Fibroblast of lung (primary cell): ENCODE data around the gene FRAT2. TPM values are rescaled to one million over a fixed set of nuclear protein-coding genes. Genes with fewer than 3 reads are reported as not detected.

Experiments
- DNase-seq, 2 donors: peaks; one replicate each; pipeline versions ENCODE4 v3.0.0 to v3.0.0-alpha.2; 2010; ENCODE audit warnings: low read depth in 2 of 2
- H2AFZ ChIP-seq: 2 replicates; pipeline ENCODE4 v1.5.1; 2012; ENCODE audit warnings: low read length, control low read depth, inconsistent platforms
- H3K27ac ChIP-seq: 2 replicates; pipeline ENCODE4 v1.5.1; 2011; ENCODE audit warnings: low read length, control low read depth; ENCODE audit not compliant: insufficient read depth
- H3K27me3 ChIP-seq: 2 replicates; pipeline ENCODE4 v1.5.1; 2011; ENCODE audit warnings: mild to moderate bottlenecking, low read length; ENCODE audit not compliant: control insufficient read depth, insufficient read depth
- H3K36me3 ChIP-seq: 2 replicates; pipeline ENCODE4 v1.5.1; 2011; ENCODE audit warnings: low read length; ENCODE audit not compliant: control insufficient read depth, insufficient read depth
- H3K4me1 ChIP-seq: 2 replicates; pipeline ENCODE4 v1.5.1; 2011; ENCODE audit warnings: low read length; ENCODE audit not compliant: control insufficient read depth, insufficient read depth; ENCODE audit errors: extremely low read depth
- H3K4me2 ChIP-seq: 2 replicates; pipeline ENCODE4 v1.5.1; 2011; ENCODE audit warnings: low read length, control low read depth; ENCODE audit not compliant: insufficient read depth; ENCODE audit errors: extremely low read depth
- H3K4me3 ChIP-seq, 4 experiments: fragments of 200-600 bp in 1 of 4; sonication (generic) in 1 of 4; replicated peaks in 1 of 4; 2 replicates each; pipeline ENCODE4 v1.5.1; 2011 to 2016; ENCODE audit warnings: low read length in 4 of 4, low read depth in 3 of 4, mild to moderate bottlenecking in 3 of 4, control low read depth in 2 of 4, inconsistent platforms in 1 of 4, mixed read lengths in 1 of 4; ENCODE audit not compliant: insufficient read depth in 1 of 4; ENCODE audit errors: control extremely low read depth in 1 of 4
- H3K79me2 ChIP-seq: 2 replicates; pipeline ENCODE4 v1.5.1; 2012; ENCODE audit warnings: mild to moderate bottlenecking, low read length, inconsistent platforms; ENCODE audit not compliant: control insufficient read depth, insufficient read depth
- H3K9ac ChIP-seq: 2 replicates; pipeline ENCODE4 v1.5.1; 2011; ENCODE audit warnings: mild to moderate bottlenecking, low read length, control low read depth; ENCODE audit not compliant: insufficient read depth
- H3K9me3 ChIP-seq: 2 replicates; pipeline ENCODE4 v1.5.1; 2012; ENCODE audit warnings: low read depth, low read length; ENCODE audit not compliant: control insufficient read depth, insufficient read depth
- H4K20me1 ChIP-seq: 2 replicates; pipeline ENCODE4 v1.5.1; 2011; ENCODE audit warnings: low read length; ENCODE audit not compliant: control insufficient read depth, insufficient read depth; ENCODE audit errors: extremely low read depth
- CTCF ChIP-seq, 2 donors: IDR thresholded peaks in 1 of 2; conservative IDR thresholded peaks in 1 of 2; 1 replicate in 1 of 2; 2 replicates in 1 of 2; pipeline ENCODE4 v1.5.1; 2011 to 2012; ENCODE audit warnings: low read length in 2 of 2, control low read depth in 1 of 2, inconsistent platforms in 1 of 2, low read depth in 1 of 2, mild to moderate bottlenecking in 1 of 2
- EZH2 ChIP-seq: IDR thresholded peaks from 2 replicates; pipeline ENCODE4 v1.5.1; 2012; ENCODE audit warnings: low read length, control low read depth, mild to moderate bottlenecking; ENCODE audit errors: missing control alignments
- polyA plus RNA-seq, 2 donors: library from polyadenylated mRNA; depleted of rRNA in 1 of 2; stranded (reverse) in 1 of 2; unstranded in 1 of 2; fragments of >200 nt; gene quantifications; 2 replicates each; pipeline ENCODE4 v1.2.1, GENCODE V29; 2011 to 2012; ENCODE audit warnings: missing spikeins in 1 of 2
- total RNA-seq: library from RNA; depleted of rRNA; stranded (reverse); fragments of >200 nt; gene quantifications from 2 replicates; pipeline ENCODE4 v1.2.1, GENCODE V29; 2014

Gene FRAT2
- total and polyA plus RNA-seq, 2 donors (not counting 1 experiment from before 2014, with no cell fraction given) = 2.0 to 5.3 TPM

- DNase-seq = no peak
- Histone ChIP-seq H3K4me2 (no peak overlapping the region), H4K20me1 (no peaks in the 10 kb centered on the region), H2AFZ (no peak overlapping the region), H3K4me1 (no peaks in the 10 kb centered on the region), H3K9me3 (no peaks in the 10 kb centered on the region), H3K9ac (no peak overlapping the region), H3K4me3 (no peak overlapping the region), H3K36me3 (peaks cover 10% of the 10 kb centered on the region), H3K27me3 (no peaks in the 10 kb centered on the region), H3K79me2 (no peaks in the 10 kb centered on the region), H3K27ac (no peak overlapping the region)
- TF ChIP-seq EZH2 = no peak
- no peak for TF ChIP-seq CTCF (conservative IDR thresholded peaks at IDR 0.05 in 1 of 2, IDR thresholded peaks at IDR 0.05 in 1 of 2; ENCODE audit: low read depth in 1 of 2, low read length in 2 of 2)
Observed at GRCh38 chr10:97358781-97359180, 24.3 kb upstream of the FRAT2 start.

- Histone ChIP-seq H3K4me2 (no peak overlapping the region), H3K4me3 (no peak overlapping the region), H4K20me1 (no peaks in the 10 kb centered on the region), H3K27ac (no peak overlapping the region), H2AFZ (no peak overlapping the region), H3K36me3 (peaks cover 10% of the 10 kb centered on the region), H3K9ac (no peak overlapping the region), H3K79me2 (no peaks in the 10 kb centered on the region), H3K27me3 (no peaks in the 10 kb centered on the region), H3K9me3 (no peaks in the 10 kb centered on the region), H3K4me1 (no peaks in the 10 kb centered on the region)
- TF ChIP-seq EZH2 (no peak), CTCF (conservative IDR thresholded peaks at IDR 0.05 in 1 of 2, IDR thresholded peaks at IDR 0.05 in 1 of 2; ENCODE audit: low read depth in 1 of 2, low read length in 2 of 2) (no peak)
- no peak for DNase-seq
Observed at GRCh38 chr10:97358349-97358748, 23.8 kb upstream of the FRAT2 start.

- H3K4me1 ChIP-seq = no peaks in the 10 kb centered on the region
- no peaks in the 10 kb centered on the region for H3K27me3 ChIP-seq
- no peak overlapping the region for H3K9ac ChIP-seq
- DNase-seq = no peak
- no peak overlapping the region for H3K27ac ChIP-seq
- TF ChIP-seq CTCF (conservative IDR thresholded peaks at IDR 0.05 in 1 of 2, IDR thresholded peaks at IDR 0.05 in 1 of 2; ENCODE audit: low read depth in 1 of 2, low read length in 2 of 2) (no peak), EZH2 (no peak)
- no peak overlapping the region for H3K4me2 ChIP-seq
- H3K9me3 ChIP-seq = no peaks in the 10 kb centered on the region
- no peak overlapping the region for H3K4me3 ChIP-seq
- no peak overlapping the region for H2AFZ ChIP-seq
- no peaks in the 10 kb centered on the region for H3K79me2 ChIP-seq
- H3K36me3 ChIP-seq = peaks cover 6% of the 10 kb centered on the region
- H4K20me1 ChIP-seq = no peaks in the 10 kb centered on the region
Observed at GRCh38 chr10:97356918-97357317, 22.4 kb upstream of the FRAT2 start.
